ENCODE results near the gene FNIP2. TPM values are rescaled to one million over a fixed set of nuclear protein-coding genes. Genes with fewer than 3 reads are reported as not detected.

The FNIP2 gene
- total RNA-seq, 6 donors from 2014 or later: 70.4 to 103 (median 83.2) TPM

DNA sequence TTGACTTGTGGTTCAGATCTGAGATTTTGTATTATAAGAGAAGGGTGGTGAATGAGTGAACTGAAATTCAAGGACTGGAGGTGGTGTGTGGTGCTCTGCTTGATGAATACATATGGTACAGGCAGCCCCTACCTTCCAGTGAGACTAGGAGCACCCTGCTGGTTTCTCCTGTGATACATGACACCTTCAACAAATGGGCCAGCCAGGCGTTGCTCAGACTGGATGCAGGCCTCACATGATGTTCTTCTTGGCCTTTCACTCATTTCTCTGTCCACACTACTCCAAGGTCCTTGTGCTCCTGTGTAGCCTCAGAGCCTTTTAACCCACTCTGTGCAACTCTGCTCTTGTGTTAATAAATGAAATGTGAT, 67.2 kb downstream of the FNIP2 start:
- 83 to 89% methylated on average over 1 of the region's 1 CpG for WGBS, 2 donors
- Histone ChIP-seq H3K4me1 (peaks cover 0 to 3% (median 0%) of the 10 kb centered on the region in 4 donors), H3K9me3 (no peaks in the 10 kb centered on the region), H3K36me3 (peaks cover 0 to 21% (median 10%) of the 10 kb centered on the region in 4 donors), H3K27me3 (no peaks in the 10 kb centered on the region), H3K4me3 (no peak overlapping the region), H3K27ac (no peak overlapping the region)
- TF ChIP-seq POLR2A (IDR thresholded peaks at IDR 0.05): no peak
- DNase-seq: no peak
- ATAC-seq (ENCODE audit: low FRiP score in 2 of 2): peak in 1 of 2 donors; percentile 8

DNA sequence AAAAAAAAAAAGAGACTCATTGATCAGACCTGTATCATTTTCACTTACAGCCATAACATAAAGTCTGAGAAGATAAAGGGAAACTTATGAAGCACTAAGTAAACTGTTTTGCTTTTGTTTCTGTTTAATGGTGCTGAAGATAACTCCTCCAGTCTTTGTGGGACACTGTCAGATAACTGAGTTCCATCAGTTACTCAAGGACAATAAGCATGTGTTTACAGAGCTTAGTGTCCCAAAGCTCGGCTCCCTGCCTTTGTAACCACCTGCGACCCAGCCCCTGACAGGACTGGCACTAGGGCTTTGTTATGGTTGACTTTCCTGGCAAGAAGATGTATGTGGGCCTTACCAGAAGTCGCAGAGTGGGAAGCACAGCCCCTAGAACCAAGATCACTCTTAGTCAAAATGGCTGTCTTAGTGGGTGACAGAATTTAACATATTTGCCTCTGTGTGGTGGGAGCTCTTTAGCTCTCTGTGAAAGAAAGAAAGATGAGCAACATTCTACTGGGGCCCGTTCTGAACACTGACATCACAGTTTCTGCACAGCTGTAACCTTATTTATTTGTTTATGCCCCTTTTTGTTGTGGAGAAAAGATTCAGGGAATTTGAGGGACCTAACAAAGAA, 68.1 kb downstream of the FNIP2 start:
- WGBS, 2 donors: 81 to 94% methylated on average over 4 of the region's 4 CpGs
- Histone ChIP-seq H3K27me3 (no peaks in the 10 kb centered on the region), H3K4me1 (peaks cover 0 to 3% (median 0%) of the 10 kb centered on the region in 4 donors), H3K9me3 (no peaks in the 10 kb centered on the region), H3K4me3 (no peak overlapping the region), H3K27ac (peak overlapping the region in 1 of 4 donors; percentile 11), H3K36me3 (peaks cover 0 to 21% (median 7%) of the 10 kb centered on the region in 4 donors)
- no peak for ATAC-seq (ENCODE audit: low FRiP score in 2 of 2)
- no peak for DNase-seq
- TF ChIP-seq, protein P1, sequence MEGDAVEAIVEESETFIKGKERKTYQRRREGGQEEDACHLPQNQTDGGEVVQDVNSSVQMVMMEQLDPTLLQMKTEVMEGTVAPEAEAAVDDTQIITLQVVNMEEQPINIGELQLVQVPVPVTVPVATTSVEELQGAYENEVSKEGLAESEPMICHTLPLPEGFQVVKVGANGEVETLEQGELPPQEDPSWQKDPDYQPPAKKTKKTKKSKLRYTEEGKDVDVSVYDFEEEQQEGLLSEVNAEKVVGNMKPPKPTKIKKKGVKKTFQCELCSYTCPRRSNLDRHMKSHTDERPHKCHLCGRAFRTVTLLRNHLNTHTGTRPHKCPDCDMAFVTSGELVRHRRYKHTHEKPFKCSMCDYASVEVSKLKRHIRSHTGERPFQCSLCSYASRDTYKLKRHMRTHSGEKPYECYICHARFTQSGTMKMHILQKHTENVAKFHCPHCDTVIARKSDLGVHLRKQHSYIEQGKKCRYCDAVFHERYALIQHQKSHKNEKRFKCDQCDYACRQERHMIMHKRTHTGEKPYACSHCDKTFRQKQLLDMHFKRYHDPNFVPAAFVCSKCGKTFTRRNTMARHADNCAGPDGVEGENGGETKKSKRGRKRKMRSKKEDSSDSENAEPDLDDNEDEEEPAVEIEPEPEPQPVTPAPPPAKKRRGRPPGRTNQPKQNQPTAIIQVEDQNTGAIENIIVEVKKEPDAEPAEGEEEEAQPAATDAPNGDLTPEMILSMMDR (IDR thresholded peaks at IDR 0.05): no peak

DNA sequence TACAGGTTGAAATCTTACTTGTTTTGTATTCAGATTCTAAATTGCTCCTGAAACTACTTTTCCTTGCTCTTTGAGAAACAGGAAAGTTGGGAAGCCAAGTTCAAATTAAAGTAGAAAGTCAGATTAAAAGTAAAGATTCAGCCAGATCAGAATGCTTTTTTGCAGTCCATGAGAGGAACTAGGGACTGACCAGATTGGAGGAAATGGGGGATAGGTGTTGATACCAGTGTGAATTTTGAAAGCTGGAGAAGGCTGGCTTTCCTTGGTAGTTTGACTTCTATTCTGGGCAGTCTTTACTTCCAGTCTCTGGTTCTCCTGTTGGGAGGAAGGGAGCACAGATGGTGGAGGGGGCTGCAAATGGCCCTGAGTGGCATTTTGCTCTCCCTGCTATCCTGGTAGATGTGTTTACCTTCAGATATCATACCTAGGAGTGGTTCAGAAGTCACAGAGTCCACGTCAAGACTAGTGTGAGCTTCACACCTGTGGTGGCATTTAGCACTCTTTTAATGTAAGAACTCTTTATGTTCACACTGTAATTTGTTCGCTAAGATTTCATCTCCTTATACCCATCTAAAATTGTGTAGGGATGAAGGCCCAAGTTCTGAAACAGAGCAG, 68.8 kb downstream of the FNIP2 start:
- no peak for ATAC-seq (ENCODE audit: low FRiP score in 2 of 2)
- peaks cover 0 to 3% (median 0%) of the 10 kb centered on the region in 4 donors for H3K4me1 ChIP-seq
- H3K27me3 ChIP-seq: no peaks in the 10 kb centered on the region
- no peak overlapping the region for H3K27ac ChIP-seq
- no peaks in the 10 kb centered on the region for H3K9me3 ChIP-seq
- no peak for DNase-seq
- peaks cover 0 to 21% (median 6%) of the 10 kb centered on the region in 4 donors for H3K36me3 ChIP-seq
- 73 to 86% methylated on average over 2 of the region's 2 CpGs for WGBS, 2 donors
- no peak for TF ChIP-seq EP300 (IDR thresholded peaks at IDR 0.05)
- no peak for TF ChIP-seq POLR2A (IDR thresholded peaks at IDR 0.05)
- TF ChIP-seq POLR2AphosphoS5 (IDR thresholded peaks at IDR 0.05): no peak
- TF ChIP-seq, protein P1 (IDR thresholded peaks at IDR 0.05): no peak
- H3K4me3 ChIP-seq: no peak overlapping the region

DNA sequence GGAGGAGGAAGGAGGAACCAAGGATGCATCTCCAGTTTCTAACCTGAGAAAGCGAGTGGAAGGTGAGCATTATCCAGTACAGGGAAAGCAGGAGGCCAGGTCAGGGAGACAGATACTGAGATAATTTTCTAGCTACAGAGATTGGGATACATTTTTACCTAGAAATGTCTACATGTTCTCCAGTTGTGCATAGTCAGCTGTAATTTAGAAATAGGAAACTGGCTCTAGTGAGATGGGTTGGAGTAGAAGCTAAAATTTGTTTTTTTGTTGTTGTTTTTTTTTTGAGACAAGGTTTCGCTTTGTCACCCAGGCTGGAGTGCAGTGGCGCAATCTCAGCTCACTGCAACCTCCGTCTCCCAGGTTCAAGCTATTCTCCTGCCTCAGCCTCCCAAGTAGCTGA, 71.3 kb downstream of the FNIP2 start:
- Histone ChIP-seq H3K9me3 (no peaks in the 10 kb centered on the region), H3K4me1 (no peaks in the 10 kb centered on the region), H3K27ac (no peak overlapping the region), H3K4me3 (no peak overlapping the region), H3K27me3 (no peaks in the 10 kb centered on the region), H3K36me3 (peaks cover 0 to 18% (median 4%) of the 10 kb centered on the region in 4 donors)
- DNase-seq (no peak), ATAC-seq (ENCODE audit: low FRiP score in 2 of 2) (no peak)
- 92 to 97% methylated on average over 4 of the region's 4 CpGs for WGBS, 2 donors
- TF ChIP-seq, protein P1 (IDR thresholded peaks at IDR 0.05): no peak
- TF ChIP-seq POLR2AphosphoS5 (IDR thresholded peaks at IDR 0.05) (no peak), EP300 (IDR thresholded peaks at IDR 0.05) (no peak), POLR2A (IDR thresholded peaks at IDR 0.05) (no peak)

DNA sequence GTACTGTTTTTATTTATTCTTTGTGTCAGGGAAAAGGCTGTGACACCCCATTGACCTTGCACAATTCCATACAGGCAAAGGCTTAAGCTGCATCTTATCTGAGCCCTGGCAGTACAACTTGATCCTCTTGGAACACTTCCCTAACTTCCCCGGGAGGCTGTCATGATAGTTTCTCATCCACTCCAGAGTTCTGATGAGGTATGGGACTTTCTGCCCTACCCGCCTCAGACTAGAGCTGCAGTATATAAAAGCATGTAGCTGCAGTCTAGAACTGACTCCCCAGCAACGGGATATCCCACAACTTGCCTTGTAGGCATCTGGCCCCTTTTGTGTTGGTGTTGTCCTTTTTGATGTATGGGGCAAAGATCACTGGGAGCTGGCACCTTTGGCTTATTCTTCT, 72.7 kb downstream of the FNIP2 start:
- Histone ChIP-seq H3K27ac (no peak overlapping the region), H3K9me3 (no peaks in the 10 kb centered on the region), H3K4me3 (no peak overlapping the region), H3K27me3 (no peaks in the 10 kb centered on the region), H3K4me1 (no peaks in the 10 kb centered on the region), H3K36me3 (peaks cover 0 to 10% (median 0%) of the 10 kb centered on the region in 4 donors)
- no peak for ATAC-seq (ENCODE audit: low FRiP score in 2 of 2)
- no peak for DNase-seq
- 89 to 91% methylated on average over 3 of the region's 3 CpGs for WGBS, 2 donors
- TF ChIP-seq POLR2AphosphoS5 (IDR thresholded peaks at IDR 0.05) (no peak), POLR2A (IDR thresholded peaks at IDR 0.05) (no peak), EP300 (IDR thresholded peaks at IDR 0.05) (no peak)
- TF ChIP-seq, protein P1 (IDR thresholded peaks at IDR 0.05): no peak

Measured in upper lobe of left lung (tissue), 6 donors.